HG02970 (cell line): ENCODE data around the gene CSF3R.
"Not testable (repeated sequence)": the region's sequence is repeated elsewhere in the genome, so short reads cannot be mapped to it uniquely, and the experiment has no call there.

Experiments
- ATAC-seq: cut with Tn5 transposase; IDR thresholded peaks from one replicate; pipeline ENCODE4 v1.9.1; 2021; ENCODE audit warnings: mild to moderate bottlenecking, moderate library complexity, moderate number of reproducible peaks; ENCODE audit not compliant: unreplicated experiment, low FRiP score

CSF3R gene

DNA sequence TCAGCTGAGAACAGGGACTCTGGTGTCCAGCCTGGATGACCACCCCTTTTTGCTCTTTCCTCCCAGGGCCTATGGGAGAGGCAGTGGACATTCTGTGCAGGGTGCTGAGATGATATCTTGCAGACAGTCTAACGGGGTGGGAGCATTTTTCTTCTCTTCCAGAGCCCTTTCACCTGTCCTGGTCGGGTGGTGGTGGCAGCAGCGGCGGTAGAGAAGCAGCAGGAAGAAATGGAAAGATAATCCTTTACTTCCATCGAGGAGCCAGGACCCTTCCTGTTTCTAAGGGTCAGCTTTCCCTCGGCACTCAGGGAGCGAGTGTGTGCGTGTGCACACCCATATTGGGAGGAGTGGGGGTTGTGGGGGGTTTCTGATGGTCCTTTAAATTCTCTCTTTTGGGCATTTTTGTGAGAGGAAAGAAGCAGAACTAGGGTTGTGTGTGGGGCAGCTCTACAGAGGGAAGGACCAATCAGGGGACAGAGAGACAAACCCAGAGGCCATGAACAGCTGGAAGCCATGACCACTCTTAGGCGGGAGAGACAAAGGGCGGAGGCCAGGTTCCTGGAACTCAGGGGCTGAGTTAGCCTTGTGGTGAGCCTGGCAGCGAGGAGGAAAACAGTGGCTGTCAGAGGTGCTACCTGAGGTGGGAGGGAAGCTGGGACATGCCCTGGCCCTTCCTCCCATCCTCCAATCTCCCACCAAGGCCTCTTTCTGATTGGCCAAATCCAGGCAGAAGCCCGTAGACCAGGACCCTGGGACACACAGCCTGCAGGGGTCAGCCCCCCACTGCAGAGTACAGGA, 31.2 kb upstream of the CSF3R start:
- ATAC-seq, result no peak

GRCh38 chr1:36512842-36513241, 30.1 kb upstream of the CSF3R start:
- ATAC-seq, result no peak

GRCh38 chr1:36511804-36512798, 29.4 kb upstream of the CSF3R start:
- no peak for ATAC-seq

GRCh38 chr1:36511220-36511619, 28.5 kb upstream of the CSF3R start:
- ATAC-seq, result not testable (repeated sequence)

DNA sequence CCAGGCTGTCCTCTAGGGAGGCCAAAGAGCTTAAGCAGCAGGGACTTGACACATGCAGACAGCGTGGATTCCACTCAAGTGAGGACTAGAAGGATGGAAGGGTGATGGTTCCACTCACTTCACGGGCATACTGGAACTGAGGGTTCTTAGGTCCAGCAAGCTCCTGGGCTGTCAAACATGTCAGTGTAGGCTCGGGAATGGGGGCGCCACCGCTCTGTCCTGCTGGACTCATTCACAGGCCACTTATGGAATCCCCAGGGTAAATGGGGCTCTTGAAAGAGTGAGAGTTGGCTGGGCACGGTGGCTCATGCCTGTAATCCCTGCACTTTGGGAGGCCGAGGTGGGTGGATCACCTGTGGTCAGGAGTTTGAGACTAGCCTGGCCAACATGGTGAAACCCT, 27.7 kb upstream of the CSF3R start:
- ATAC-seq, result no peak

DNA sequence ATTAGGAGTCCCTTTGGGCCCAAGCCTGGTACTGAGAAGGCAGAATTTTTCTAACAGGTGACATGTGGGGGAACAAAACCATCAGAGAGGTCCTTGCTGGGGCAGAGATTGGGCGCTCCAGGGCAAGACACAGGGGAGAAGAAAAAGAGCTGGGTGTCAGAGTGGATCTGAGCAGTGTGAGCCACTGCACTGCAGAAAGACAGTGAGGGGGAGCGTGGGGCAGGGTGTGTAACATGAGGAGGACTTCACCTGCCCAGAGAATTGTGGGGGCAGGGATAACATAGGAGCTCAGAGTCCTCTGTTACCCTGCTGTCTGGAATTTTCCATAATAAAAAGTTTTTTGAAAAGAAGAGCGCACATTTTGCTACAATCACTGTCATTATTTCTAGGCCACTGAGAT, 25.5 kb upstream of the CSF3R start:
- ATAC-seq, result no peak

DNA sequence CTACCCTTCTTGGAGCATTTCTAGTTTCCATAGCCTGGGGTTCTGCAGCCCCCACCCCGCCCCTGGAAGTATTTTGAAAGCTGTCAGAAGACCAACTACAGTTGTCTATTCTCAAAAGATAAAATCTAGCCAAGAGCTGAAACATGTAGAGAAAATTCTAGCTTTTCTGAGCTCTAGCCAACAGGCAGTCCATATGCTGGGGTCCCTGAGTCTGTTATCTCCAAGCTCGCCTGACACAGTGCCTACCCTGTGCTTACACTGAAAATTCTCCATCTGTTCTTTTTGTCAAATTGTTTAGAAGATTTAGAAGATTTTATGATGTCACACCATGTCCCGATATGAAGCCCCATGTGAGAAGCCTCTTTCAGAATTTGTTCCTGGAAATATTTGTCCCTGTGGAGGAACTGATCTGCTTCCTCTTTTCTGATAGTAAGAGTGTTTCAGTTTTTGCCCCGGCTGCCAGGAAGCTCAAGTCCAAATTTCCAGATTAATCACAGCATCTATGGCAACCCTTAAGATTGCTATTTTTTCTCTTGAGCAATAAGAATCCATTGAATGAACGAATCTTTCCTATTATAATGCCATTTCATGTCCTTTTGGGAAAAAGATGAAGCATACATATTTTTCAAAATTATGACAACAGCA, 23.7 kb upstream of the CSF3R start:
- no peak for ATAC-seq

GRCh38 chr1:36503733-36504132, 21.0 kb upstream of the CSF3R start:
- no peak for ATAC-seq

DNA sequence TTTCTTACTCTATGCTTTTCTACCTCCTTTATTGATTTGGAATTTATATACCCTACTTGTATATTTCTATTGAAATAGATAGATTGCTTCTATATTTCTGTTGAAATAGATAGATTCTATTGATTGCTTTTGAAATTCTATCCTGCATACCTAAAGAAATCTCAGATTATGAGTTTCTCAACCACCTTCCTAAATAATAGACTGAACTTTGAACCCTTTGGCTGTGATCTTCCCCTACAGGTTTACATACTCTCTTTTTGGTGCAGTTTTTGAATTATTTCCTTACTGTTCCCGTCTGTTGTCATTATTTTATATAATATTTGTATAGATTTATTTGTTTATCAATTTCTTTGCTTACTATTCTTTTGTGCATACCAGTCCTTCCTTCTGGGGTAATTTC, 20.4 kb upstream of the CSF3R start:
- no peak for ATAC-seq

DNA sequence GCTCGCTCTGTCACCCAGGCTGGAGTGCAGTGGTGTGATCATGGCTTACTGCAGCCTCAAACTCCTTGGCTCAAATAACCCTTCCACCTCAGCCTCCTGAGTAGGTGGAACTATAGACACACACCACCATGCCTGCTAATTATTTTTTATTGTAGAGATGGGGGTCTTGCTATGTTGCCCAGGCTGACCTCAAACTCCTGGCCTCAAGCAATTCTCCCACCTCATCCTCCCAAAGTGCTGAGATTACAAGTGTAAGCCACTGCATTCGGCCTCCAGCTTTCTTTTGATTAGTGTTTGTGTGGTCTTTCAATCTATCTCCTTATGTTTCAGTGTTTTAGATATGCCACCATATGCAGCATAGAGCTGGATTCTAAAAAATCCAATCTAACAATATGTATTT, 19.9 kb upstream of the CSF3R start:
- ATAC-seq, result no peak

- ATAC-seq, result not testable (repeated sequence)
These were observed 19.2 kb upstream of the CSF3R start for GRCh38 chr1:36501911-36502310.

- ATAC-seq, result no peak
These were observed 14.5 kb upstream of the CSF3R start for GRCh38 chr1:36497207-36497606.

DNA sequence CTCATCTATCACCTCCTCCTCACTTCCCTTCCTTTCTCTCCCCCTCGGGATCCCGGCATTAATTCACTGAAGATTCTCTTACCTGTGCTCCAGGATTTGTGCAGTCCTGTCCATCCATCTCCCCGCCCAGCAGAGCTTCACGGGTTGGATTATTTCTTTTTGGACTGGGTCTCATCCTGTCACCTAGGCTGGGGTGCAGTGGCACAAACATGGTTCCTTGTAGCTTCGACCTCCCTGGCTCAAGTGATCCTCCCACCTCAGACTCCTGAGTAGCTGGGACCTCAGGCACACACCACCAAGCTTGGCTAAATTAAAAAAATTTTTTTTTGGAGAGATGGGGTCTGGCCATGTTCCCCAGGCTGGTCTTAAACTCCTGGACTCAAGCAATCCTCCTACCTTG, 12.3 kb upstream of the CSF3R start:
- no peak for ATAC-seq

- ATAC-seq, result no peak
These were observed 10.8 kb upstream of the CSF3R start for GRCh38 chr1:36493524-36493923.

DNA sequence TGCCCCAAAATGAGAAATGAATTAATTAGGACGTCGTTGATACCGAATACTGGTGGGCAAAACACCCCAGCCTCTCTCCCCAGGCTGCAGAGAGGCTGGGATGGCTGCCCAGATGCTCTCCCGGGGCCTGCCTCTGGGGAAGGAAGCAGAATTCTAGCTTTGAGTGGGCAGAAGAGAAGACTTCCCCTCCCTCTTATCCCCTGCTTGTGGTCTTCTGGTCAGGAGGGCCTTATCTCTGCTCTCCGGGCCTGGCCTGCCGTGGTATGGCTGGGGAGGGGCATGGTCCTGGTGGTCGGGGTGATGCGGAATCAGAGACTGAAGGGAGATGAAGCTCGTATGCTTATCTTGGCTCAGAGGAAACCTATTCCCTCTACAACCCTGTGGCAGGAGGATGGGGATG, 9.8 kb upstream of the CSF3R start:
- ATAC-seq, result no peak

GRCh38 chr1:36489258-36490051, 6.7 kb upstream of the CSF3R start:
- not testable (repeated sequence) for ATAC-seq

DNA sequence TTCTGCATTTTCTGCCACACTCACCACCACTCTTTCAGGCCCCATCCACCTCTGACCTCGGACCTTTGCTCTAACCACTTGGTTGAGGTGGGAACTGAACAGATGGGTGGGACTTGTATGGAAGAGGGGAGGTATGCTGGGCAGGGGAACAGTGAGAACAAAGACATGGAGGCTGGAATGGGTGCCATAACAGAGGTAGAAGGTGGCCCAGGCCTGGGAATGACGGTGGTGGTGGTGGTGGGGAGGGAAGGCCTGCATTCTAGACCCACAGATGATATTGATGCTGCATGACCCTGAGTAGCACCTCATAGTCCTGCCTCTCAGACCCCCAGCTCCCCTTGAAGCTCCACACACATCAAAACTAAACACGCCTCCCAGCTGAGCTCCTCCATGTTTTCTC, 5.2 kb upstream of the CSF3R start:
- no peak for ATAC-seq

DNA sequence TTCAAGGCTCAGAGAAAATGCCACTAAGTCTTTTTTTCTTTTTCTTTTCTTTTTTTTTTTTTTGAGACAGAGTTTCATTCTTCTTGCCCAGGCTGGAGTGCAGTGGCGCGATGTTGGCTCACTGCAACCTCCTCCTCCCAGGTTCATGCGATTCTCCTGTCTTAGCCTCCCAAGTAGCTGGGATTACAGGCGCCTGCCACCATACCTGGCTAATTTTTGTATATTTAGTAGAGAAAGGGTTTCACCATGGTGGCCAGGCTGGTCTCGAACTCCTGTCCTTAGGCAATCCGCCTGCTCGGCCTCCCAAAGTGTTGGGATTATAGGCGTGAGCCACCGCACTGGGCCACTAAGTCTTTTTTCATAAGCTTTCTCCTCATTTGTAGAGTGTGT, 4.6 kb upstream of the CSF3R start:
- ATAC-seq, result not testable (repeated sequence)

DNA sequence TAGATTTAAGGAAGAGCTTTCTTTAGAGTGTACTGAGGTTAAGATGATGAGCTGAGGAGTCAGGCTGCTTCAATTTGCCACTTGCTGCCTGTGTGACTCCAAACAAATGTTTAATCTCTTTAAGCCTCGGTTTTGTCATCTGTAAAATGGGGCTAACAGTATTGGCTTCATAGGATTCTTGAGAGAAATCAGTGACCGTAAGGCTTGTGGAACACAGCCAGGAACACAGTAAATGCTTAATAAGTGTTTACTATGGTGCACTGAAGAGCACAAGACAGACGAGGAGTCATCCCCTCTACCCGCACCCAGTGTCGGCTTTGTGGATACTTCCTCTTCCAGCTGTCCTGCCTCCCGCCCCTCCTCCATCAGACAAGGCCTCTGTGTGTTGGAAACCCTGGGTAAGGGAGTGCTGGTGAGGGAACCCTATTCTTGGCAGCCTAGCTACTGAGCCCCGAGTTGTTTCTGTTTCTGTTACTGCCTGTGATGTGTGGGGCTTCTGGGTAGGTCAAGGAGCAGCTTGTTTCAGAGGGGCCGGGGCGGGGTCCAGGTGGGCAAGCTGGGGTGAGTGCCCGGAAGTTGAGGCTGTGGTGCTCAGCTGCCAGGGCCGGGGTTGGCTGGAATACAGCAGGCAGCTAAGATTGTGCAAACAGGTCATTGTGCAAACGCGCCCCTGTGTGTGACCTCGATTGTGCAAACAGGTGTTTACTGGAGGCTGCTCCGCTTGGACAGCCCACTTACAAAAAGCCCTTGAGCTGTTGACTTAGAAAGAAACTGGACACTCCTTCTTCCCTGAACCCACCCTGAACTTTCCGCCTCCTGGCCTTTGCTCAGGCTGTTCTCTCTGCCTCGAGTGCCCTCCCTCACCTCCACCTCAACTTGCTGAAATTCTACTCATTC, 4.0 kb upstream of the CSF3R start:
- no peak for ATAC-seq
